ENCODE data around the gene MBD5. TPM values are rescaled to one million over a fixed set of nuclear protein-coding genes. Genes with fewer than 3 reads are reported as not detected.

MBD5 gene
- total RNA-seq, 1 donor from 2014 or later, result 8.3 TPM

GRCh38 chr2:148172131-148172753, 151.4 kb downstream of the MBD5 start:
- intact Hi-C loops (cut with DNase I), result no loop called here

GRCh38 chr2:148173168-148173567, 152.3 kb downstream of the MBD5 start:
- Histone ChIP-seq H3K4me1 (no peaks in the 10 kb centered on the region), H3K36me3 (no peaks in the 10 kb centered on the region), H3K27me3 (no peaks in the 10 kb centered on the region), H3K4me3 (no peak overlapping the region), H3K27ac (no peak overlapping the region), H3K9me3 (no peaks in the 10 kb centered on the region)
- no peak for DNase-seq (ENCODE audit: low spot score in 2 of 2)
- intact Hi-C loops (cut with DNase I), result no loop called here
- no peak for TF ChIP-seq CTCF (IDR thresholded peaks at IDR 0.05)

More at GRCh38 chr2:148172131-148172753, 151.4 kb downstream of the MBD5 start:
- DNase-seq (ENCODE audit: low spot score in 2 of 2), result no peak
- Histone ChIP-seq H3K27ac (no peak overlapping the region), H3K27me3 (no peaks in the 10 kb centered on the region), H3K4me3 (no peak overlapping the region), H3K9me3 (no peaks in the 10 kb centered on the region), H3K4me1 (no peaks in the 10 kb centered on the region), H3K36me3 (no peaks in the 10 kb centered on the region)
- TF ChIP-seq CTCF (IDR thresholded peaks at IDR 0.05), result no peak

- H3K27ac ChIP-seq, result no peak overlapping the region
- TF ChIP-seq CTCF (IDR thresholded peaks at IDR 0.05), result no peak
- intact Hi-C loops (cut with DNase I), result no loop called here
- no peaks in the 10 kb centered on the region for H3K4me1 ChIP-seq
- peaks cover 0 to 5% of the 10 kb centered on the region in 2 donors for H3K36me3 ChIP-seq
- DNase-seq (ENCODE audit: low spot score in 2 of 2), result no peak
- no peak overlapping the region for H3K4me3 ChIP-seq
- H3K9me3 ChIP-seq, result no peaks in the 10 kb centered on the region
- no peaks in the 10 kb centered on the region for H3K27me3 ChIP-seq
Measured at GRCh38 chr2:148177559-148177958, 156.7 kb downstream of the MBD5 start.

- Histone ChIP-seq H3K9me3 (no peaks in the 10 kb centered on the region), H3K4me1 (no peaks in the 10 kb centered on the region), H3K36me3 (peaks cover 0 to 5% of the 10 kb centered on the region in 2 donors), H3K27me3 (no peaks in the 10 kb centered on the region), H3K4me3 (no peak overlapping the region), H3K27ac (no peak overlapping the region)
- TF ChIP-seq CTCF (IDR thresholded peaks at IDR 0.05), result no peak
- DNase-seq (ENCODE audit: low spot score in 2 of 2), result no peak
- intact Hi-C loops (cut with DNase I), result no loop called here
Measured at GRCh38 chr2:148179724-148180123, 158.8 kb downstream of the MBD5 start.

- intact Hi-C loops (cut with DNase I), result no loop called here
- Histone ChIP-seq H3K4me1 (no peaks in the 10 kb centered on the region), H3K9me3 (no peaks in the 10 kb centered on the region), H3K36me3 (peaks cover 0 to 11% of the 10 kb centered on the region in 2 donors), H3K27me3 (no peaks in the 10 kb centered on the region), H3K27ac (no peak overlapping the region), H3K4me3 (no peak overlapping the region)
- DNase-seq (ENCODE audit: low spot score in 2 of 2), result no peak
- TF ChIP-seq CTCF (IDR thresholded peaks at IDR 0.05), result no peak
Measured at GRCh38 chr2:148184976-148185375, 164.1 kb downstream of the MBD5 start.

GRCh38 chr2:148194882-148195281, 174.0 kb downstream of the MBD5 start:
- H3K4me1 ChIP-seq, result no peaks in the 10 kb centered on the region
- intact Hi-C loops (cut with DNase I), result no loop called here
- no peak for TF ChIP-seq CTCF (IDR thresholded peaks at IDR 0.05)

More at GRCh38 chr2:148194882-148195281, 174.0 kb downstream of the MBD5 start:
- Histone ChIP-seq H3K4me3 (no peak overlapping the region), H3K27me3 (no peaks in the 10 kb centered on the region), H3K27ac (no peak overlapping the region), H3K9me3 (no peaks in the 10 kb centered on the region), H3K36me3 (no peaks in the 10 kb centered on the region)
- no peak for DNase-seq (ENCODE audit: low spot score in 2 of 2)

All from ascending aorta (tissue), 2 donors.